K562 treated with DMSO at 1 percent for 24 hours (cell line): ENCODE measurements around the gene TNNI3. TPM values are rescaled to one million over a fixed set of nuclear protein-coding genes. Genes with fewer than 3 reads are reported as not detected.

ENCODE experiments used
- total RNA-seq: library from RNA; unstranded; fragments of 300-600 nt; gene quantifications from 2 replicates; pipeline ENCODE4 v1.2.3, GENCODE V29; 2022; ENCODE audit warnings: low read depth; ENCODE audit not compliant: insufficient read depth

TNNI3 gene
- total RNA-seq: 62.6 and 70.5 TPM in 2 replicates

GRCh38 chr19:55157064-55157908, at the start of gene TNNI3:
Gene TNNI3 (minus strand): TSS chr19:55157732. CDS start chr19:55157589, 143 bp downstream.

GRCh38 chr19:55179606-55180484, 22.3 kb upstream of the TNNI3 start, which contains the start of gene SYT5:
Gene SYT5 (minus strand): TSS chr19:55180289. CDS start chr19:55179041, 1,248 bp downstream.

GRCh38 chr19:55166530-55167268, 9.2 kb upstream of the TNNI3 start, which contains the start of gene DNAAF3:
Gene DNAAF3 (minus strand): TSS chr19:55166613. CDS start chr19:55166413, 200 bp downstream.

GRCh38 chr19:55149078-55150003, 8.2 kb downstream of the TNNI3 start, which contains the start of gene TNNT1:
Gene TNNT1 (minus strand): TSS chr19:55149206. CDS start chr19:55147157, 2,049 bp downstream.

GRCh38 chr19:55116859-55117662, 40.5 kb downstream of the TNNI3 start, which contains the start of gene PPP1R12C:
Gene PPP1R12C (minus strand): TSS chr19:55117637. CDS start chr19:55117543, 94 bp downstream.

Other genes with a start within 250 kb of the TNNI3 start
- gene NLRP7, start 210.2 kb downstream of the TNNI3 start, total RNA-seq: 0.13 TPM in 1 of 2 replicates, not detected in the other
- gene NLRP2, start 191.4 kb downstream of the TNNI3 start, total RNA-seq: 36.5 and 37.5 TPM in 2 replicates
- 0.95 and 1.1 TPM in 2 replicates for gene GP6, start 119.5 kb downstream of the TNNI3 start, total RNA-seq
- gene RDH13, start 94.6 kb downstream of the TNNI3 start, total RNA-seq: 28.5 and 34.8 TPM in 2 replicates
- gene EPS8L1, start 81.9 kb downstream of the TNNI3 start, total RNA-seq: 15.6 and 19.8 TPM in 2 replicates
- 102 TPM in 2 replicates for gene PPP1R12C, start 40.1 kb downstream of the TNNI3 start, total RNA-seq
- 320 and 369 TPM in 2 replicates for gene TNNT1, start 8.5 kb downstream of the TNNI3 start, total RNA-seq
- gene DNAAF3, start 8.9 kb upstream of the TNNI3 start, total RNA-seq: 19.6 and 22.9 TPM in 2 replicates
- gene SYT5, start 22.6 kb upstream of the TNNI3 start, total RNA-seq: 7.9 and 9.6 TPM in 2 replicates
- gene PTPRH, start 51.8 kb upstream of the TNNI3 start, total RNA-seq: 28.3 and 33.7 TPM in 2 replicates
- 14.2 and 19.4 TPM in 2 replicates for gene TMEM86B, start 71.0 kb upstream of the TNNI3 start, total RNA-seq
- 109 and 112 TPM in 2 replicates for gene PPP6R1, start 101.3 kb upstream of the TNNI3 start, total RNA-seq
- 89.9 and 92.8 TPM in 2 replicates for gene HSPBP1, start 122.4 kb upstream of the TNNI3 start, total RNA-seq
- gene BRSK1, start 126.3 kb upstream of the TNNI3 start, total RNA-seq: 7.4 and 8.4 TPM in 2 replicates
- gene TMEM150B, start 167.6 kb upstream of the TNNI3 start, total RNA-seq: 3.5 and 3.8 TPM in 2 replicates
- 71.4 and 83.5 TPM in 2 replicates for gene KMT5C, start 182.1 kb upstream of the TNNI3 start, total RNA-seq
- gene COX6B2, start 197.0 kb upstream of the TNNI3 start, total RNA-seq: not detected in 2 replicates
- gene GARIN5B, start 205.5 kb upstream of the TNNI3 start, total RNA-seq: not detected in 2 replicates
- not detected in 2 replicates for gene IL11, start 212.7 kb upstream of the TNNI3 start, total RNA-seq
- gene TMEM190, start 219.1 kb upstream of the TNNI3 start, total RNA-seq: not detected in 2 replicates
- 6.7 and 9.3 TPM in 2 replicates for gene TMEM238, start 226.6 kb upstream of the TNNI3 start, total RNA-seq
- gene RPL28, start 228.2 kb upstream of the TNNI3 start, total RNA-seq: 3,982 and 4,146 TPM in 2 replicates